Activated naive CD8-positive, alpha-beta T cell treated with anti-CD3 and anti-CD28 coated beads, Interleukin-2, amount 50 U/mL, for 24 hours (primary cell): ENCODE measurements around the gene ZNF655.

Experiments
- ATAC-seq: fragments of 150-1000 bp; cut with Tn5 transposase; one replicate; pipeline ENCODE4 v1.10.0; 2021
- DNase-seq: peaks from one replicate; pipeline ENCODE4 v3.0.0; 2021
- H3K27ac Mint-ChIP-seq: one replicate; pipeline ENCODE4 v1.8.0; 2021; ENCODE audit warnings: mild to moderate bottlenecking, mixed read lengths
- H3K27me3 Mint-ChIP-seq: one replicate; pipeline ENCODE4 v1.8.0; 2021; ENCODE audit warnings: mixed read lengths
- H3K36me3 Mint-ChIP-seq: one replicate; pipeline ENCODE4 v1.8.0; 2021; ENCODE audit warnings: low read depth, mixed read lengths
- H3K4me1 Mint-ChIP-seq: one replicate; pipeline ENCODE4 v1.8.0; 2021; ENCODE audit warnings: mixed read lengths
- H3K4me3 Mint-ChIP-seq: one replicate; pipeline ENCODE4 v1.8.0; 2021; ENCODE audit warnings: mild to moderate bottlenecking, moderate library complexity, mixed read lengths
- H3K9me3 Mint-ChIP-seq: one replicate; pipeline ENCODE4 v1.8.0; 2021; ENCODE audit warnings: mixed read lengths

The ZNF655 gene

DNA sequence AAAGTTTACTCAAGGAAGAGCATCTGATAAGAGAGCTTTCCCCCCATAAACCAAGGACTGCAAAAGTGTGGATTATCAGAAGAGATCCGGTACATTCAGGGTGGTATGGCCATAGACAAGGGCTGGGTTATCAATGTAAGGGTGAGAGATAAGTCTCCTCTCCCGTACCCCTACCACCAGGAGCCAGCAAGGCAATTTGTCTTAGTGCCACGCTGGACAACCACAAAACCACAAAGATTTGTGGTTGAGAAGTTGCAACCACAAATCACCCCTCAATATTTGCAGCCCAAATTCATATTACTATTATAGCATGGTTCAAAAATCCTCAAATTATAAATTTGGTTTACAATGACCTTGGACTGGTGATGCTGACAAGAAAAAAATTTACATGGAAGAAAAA, 56.1 kb downstream of the ZNF655 start:
- peaks cover 37% of the 10 kb centered on the region for H3K4me1 Mint-ChIP-seq
- DNase-seq (no peak), ATAC-seq (no peak)
- no peak overlapping the region for H3K4me3 Mint-ChIP-seq
- no peaks in the 10 kb centered on the region for H3K9me3 Mint-ChIP-seq
- H3K27me3 Mint-ChIP-seq: no peaks in the 10 kb centered on the region
- peaks cover 16% of the 10 kb centered on the region for H3K36me3 Mint-ChIP-seq
- H3K27ac Mint-ChIP-seq: no peak overlapping the region

DNA sequence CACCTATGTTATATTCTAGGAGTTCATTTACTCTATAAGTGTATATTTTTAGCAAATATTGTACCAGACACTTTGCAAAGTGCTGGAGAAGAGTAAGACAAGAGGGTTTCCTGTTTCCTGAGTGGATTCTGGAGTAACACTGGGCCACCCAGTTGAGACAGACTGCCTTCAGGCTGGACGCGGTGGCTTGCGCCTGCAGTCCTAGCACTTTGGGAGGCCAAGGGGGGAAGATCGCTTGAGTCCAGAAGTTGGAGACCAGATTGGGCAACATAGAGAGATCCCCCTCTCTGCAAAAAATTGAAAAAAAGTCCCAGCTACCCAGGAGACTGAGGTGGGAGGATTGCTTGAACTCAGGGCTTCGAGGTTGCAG, 57.5 kb downstream of the ZNF655 start:
- Mint-ChIP-seq H3K4me3 (peak overlapping the region; percentile 92), H3K27me3 (no peaks in the 10 kb centered on the region), H3K27ac (peak overlapping the region; percentile 92), H3K36me3 (peaks cover 26% of the 10 kb centered on the region), H3K4me1 (peaks cover 48% of the 10 kb centered on the region), H3K9me3 (no peaks in the 10 kb centered on the region)
- ATAC-seq (no peak), DNase-seq (no peak)

DNA sequence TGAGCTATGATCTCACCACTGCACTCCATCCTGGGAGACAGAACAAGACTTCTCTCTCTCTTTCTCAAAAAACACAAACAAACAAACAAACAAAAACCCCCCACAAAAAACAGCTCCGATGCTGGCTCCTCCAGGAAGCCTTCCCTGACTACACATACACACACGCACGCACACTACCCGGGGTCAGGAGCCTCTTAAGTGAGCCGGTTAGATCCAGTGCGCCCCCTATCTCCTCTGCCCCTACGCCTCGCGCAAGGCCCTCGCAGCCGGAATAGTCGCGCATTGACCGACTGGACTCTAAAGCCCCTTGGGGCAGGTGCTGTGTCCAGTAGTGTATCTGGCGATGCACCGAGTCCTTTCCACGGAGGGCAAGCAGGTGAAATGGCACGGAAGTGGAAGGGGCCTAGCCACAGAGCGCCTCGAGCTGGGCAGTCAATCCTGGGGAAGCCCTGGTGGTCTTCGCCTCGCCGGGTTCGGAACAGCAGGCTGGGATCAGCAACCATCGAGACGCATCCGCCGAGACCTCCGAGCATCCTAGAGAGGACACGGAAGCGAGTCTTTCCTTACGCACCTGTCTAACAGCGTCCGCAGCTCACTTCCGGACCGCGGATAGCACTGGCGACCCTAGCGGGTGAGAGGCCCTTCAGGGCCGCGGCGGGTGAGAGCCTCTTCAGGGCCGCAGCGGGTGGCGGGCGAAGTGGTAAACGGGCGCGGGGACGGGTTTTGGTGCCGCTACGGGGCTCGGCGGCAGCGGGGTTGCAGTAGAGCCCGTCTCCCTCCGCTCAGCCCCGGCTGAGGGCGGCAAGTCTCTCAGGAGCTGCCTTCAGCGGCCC, 58.1 kb downstream of the ZNF655 start, which contains the start of gene ZSCAN25:
TSS of gene ZSCAN25 (plus strand) at position 588 of the 833 bp plus-strand sequence. CDS start 2,661 bp downstream, outside the sequence.
- ATAC-seq: peak; percentile 96
- DNase-seq: peak; percentile 85
- H3K27me3 Mint-ChIP-seq: no peaks in the 10 kb centered on the region
- H3K36me3 Mint-ChIP-seq: peaks cover 31% of the 10 kb centered on the region
- H3K27ac Mint-ChIP-seq: peak within 1 kb of the TSS; percentile 92
- peak within 1 kb of the TSS; percentile 92 for H3K4me3 Mint-ChIP-seq
- H3K9me3 Mint-ChIP-seq: no peaks in the 10 kb centered on the region
- H3K4me1 Mint-ChIP-seq: peaks cover 54% of the 10 kb centered on the region

DNA sequence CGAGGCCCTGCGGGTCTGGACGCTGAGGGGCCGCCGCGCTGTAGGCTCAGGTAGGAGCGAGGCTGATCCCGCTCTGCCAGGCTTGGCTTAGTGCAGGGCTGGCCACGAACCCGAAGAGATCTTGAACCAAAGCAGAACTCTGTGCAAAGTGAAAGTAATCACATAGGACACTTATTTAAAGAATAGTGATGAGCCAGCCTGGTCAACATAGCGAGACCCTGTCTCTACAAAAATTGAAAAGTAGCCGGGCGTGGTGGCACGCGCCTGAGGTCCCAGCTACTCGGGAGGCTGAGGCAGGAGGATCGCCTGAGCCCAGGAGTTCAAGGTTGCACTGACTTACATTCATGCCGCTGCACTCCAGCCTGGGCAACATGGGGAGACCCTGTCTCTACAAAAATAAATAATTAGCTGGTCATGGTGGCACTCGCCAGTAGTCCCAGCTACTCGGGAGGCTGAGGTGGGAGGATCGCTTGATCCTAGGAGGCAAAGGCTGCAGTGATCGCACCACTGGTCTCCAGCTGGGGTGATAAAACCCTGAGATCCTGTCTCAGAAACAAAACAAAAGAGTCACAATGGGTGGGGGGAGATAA, 58.8 kb downstream of the ZNF655 start:
- no peak for ATAC-seq
- Mint-ChIP-seq H3K27ac (peak overlapping the region; percentile 92), H3K36me3 (peaks cover 36% of the 10 kb centered on the region), H3K4me1 (peaks cover 60% of the 10 kb centered on the region), H3K9me3 (no peaks in the 10 kb centered on the region), H3K27me3 (no peaks in the 10 kb centered on the region), H3K4me3 (peak overlapping the region; percentile 92)
- no peak for DNase-seq

DNA sequence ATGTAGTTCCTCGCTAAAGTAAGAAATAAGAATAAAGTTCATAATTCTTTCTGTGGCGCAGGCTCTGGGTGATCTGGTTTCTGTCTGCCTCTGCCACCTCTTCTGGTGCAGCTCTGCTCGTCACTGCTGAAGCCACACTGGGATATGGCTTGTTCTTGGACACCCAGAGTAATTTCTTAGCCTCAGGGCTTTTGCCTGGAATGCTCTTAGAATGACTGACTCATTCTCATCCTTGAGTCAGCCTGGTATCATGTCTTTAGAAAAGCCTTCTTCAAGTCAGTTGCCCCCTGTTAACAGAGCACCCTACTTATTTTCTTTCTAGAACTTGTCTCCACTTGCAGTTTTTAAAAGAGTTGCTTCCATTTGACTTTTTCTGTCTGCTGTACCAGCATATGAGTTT, 60.3 kb downstream of the ZNF655 start:
- Mint-ChIP-seq H3K27me3 (no peaks in the 10 kb centered on the region), H3K9me3 (no peaks in the 10 kb centered on the region), H3K36me3 (peaks cover 49% of the 10 kb centered on the region), H3K4me1 (peaks cover 74% of the 10 kb centered on the region), H3K27ac (peak overlapping the region; percentile 92), H3K4me3 (peak overlapping the region; percentile 92)
- DNase-seq (no peak), ATAC-seq (no peak)

DNA sequence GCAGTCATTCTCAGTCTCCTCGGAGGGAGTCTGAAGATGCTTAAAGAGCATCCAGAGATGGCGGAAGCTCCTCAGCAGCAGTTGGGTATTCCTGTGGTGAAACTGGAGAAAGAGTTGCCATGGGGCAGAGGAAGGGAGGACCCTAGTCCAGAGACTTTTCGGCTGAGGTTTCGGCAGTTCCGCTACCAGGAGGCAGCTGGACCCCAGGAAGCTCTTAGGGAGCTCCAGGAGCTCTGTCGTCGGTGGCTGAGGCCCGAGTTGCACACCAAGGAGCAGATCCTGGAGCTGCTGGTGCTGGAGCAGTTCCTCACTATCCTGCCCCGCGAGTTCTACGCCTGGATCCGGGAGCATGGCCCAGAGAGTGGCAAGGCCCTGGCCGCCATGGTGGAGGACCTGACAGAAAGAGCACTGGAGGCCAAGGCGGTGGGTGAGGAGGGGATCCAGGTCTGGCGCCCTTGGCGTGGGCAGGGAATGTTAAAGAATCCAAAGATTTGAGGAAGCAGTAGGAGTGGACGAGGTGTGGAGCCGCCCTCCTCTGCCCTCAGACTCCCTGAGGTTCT, 61.2 kb downstream of the ZNF655 start:
- Mint-ChIP-seq H3K9me3 (no peaks in the 10 kb centered on the region), H3K36me3 (peaks cover 59% of the 10 kb centered on the region), H3K4me3 (peak overlapping the region; percentile 92), H3K4me1 (peaks cover 82% of the 10 kb centered on the region), H3K27me3 (no peaks in the 10 kb centered on the region), H3K27ac (peak overlapping the region; percentile 92)
- DNase-seq (no peak), ATAC-seq (no peak)

DNA sequence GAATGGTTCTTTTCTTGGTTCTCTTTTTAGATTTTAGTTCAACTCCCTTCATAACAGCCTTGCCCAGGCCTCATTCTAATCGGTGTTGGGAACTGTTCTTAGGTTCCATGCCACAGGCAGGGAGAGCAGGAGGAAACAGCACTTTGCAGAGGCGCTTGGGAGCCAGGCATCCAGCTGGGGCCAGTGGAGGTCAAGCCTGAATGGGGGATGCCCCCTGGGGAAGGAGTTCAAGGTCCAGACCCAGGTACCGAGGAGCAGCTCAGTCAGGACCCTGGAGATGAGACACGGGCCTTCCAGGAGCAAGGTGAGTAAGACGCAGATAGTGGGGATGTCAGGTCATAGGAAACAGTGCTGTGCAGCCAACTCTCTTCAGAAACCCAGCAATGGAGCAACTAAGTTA, 62.8 kb downstream of the ZNF655 start:
- Mint-ChIP-seq H3K9me3 (no peaks in the 10 kb centered on the region), H3K4me3 (no peak overlapping the region), H3K27ac (peak overlapping the region; percentile 65), H3K36me3 (peaks cover 74% of the 10 kb centered on the region), H3K4me1 (peaks cover 89% of the 10 kb centered on the region), H3K27me3 (no peaks in the 10 kb centered on the region)
- DNase-seq (no peak), ATAC-seq (no peak)

DNA sequence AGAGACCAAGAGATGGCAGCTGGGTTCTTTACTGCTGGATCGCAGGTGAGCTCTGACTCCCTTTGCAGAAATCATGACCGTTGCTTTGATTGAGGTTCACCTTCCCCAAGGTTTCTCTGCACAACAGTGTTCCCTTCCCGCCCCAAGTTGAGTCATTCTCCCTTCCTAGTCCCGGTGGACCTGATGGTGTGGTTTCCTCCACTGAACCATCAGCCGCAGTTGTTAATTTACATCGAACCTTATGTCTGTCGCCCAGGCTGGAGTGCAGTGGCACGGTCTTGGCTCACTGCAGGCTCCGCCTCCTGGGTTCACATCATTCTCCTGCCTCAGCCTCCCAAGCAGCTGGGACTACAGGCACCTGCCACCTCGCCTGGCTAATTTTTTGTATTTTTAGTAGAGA, 64.2 kb downstream of the ZNF655 start:
- Mint-ChIP-seq H3K9me3 (no peaks in the 10 kb centered on the region), H3K27ac (peak overlapping the region; percentile 100), H3K27me3 (no peaks in the 10 kb centered on the region), H3K36me3 (peaks cover 82% of the 10 kb centered on the region), H3K4me1 (peaks cover 90% of the 10 kb centered on the region), H3K4me3 (peak overlapping the region; percentile 93)
- no peak for DNase-seq
- ATAC-seq: peak; percentile 6

DNA sequence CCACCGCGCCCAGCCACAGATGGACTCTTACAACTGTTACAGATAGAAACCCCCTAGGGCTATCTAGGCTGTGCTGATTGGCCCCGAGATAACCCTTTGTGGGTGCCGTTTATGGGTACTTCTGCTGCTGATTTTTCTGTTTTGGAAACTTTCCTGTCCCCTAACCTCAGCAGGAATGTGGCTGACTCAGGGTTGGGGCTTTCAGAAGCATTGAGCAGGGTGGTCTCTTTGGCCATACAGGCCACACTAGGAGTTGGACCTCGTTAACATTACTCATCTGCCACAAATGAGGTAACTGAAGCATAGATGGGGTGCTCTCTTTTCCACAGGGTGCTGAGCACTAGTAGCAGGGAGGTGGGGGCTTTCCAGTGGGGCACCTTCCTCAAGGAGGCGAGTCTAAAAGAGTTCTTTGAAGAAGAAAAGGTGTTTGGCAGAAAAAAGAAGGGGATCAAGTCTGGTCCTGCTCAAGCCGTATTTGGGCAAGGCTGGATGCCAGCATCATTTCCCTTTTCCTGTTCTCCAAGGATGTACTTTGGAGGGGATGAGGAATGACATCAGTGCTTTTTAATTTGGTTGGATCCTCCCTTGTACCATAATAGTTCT, 64.8 kb downstream of the ZNF655 start:
- Mint-ChIP-seq H3K4me3 (peak overlapping the region; percentile 93), H3K27me3 (no peaks in the 10 kb centered on the region), H3K27ac (peak overlapping the region; percentile 100), H3K9me3 (no peaks in the 10 kb centered on the region), H3K36me3 (peaks cover 83% of the 10 kb centered on the region), H3K4me1 (peaks cover 84% of the 10 kb centered on the region)
- ATAC-seq (peak; percentile 82), DNase-seq (peak; percentile 53)

DNA sequence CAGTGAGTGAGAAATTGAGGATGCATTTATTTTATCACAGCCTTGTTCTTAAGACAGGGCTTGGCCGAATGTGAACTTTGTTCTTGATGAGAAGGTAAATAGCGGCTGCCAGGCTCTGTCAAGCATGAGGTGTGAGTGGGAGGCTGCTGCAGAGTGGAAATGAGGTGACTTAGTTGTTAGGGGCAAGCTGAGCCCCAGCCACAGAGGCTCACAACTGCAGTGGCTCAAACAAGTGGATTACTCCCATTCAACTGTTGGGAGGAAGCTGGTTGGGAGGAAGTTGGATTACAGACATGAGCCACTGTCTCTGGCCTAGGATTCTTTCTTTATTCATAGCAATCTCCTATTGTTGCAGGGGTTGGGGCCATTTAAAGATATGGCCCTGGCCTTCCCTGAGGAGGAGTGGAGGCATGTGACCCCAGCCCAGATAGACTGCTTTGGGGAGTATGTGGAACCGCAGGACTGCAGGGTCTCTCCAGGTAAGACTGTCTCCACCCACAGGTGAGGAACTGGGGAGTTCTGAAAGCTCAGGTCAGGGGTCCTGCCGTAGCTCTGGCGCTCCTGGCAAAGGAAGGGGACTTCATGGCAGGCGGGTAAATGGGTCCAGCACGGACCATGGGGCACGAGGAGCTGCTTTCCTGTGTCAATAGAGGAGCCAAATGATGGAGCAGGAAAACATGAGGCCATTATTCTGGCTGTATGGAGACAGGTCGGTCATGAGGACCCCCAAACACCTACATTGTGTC, 65.4 kb downstream of the ZNF655 start:
- peak overlapping the region; percentile 100 for H3K27ac Mint-ChIP-seq
- peaks cover 84% of the 10 kb centered on the region for H3K36me3 Mint-ChIP-seq
- H3K9me3 Mint-ChIP-seq: no peaks in the 10 kb centered on the region
- no peaks in the 10 kb centered on the region for H3K27me3 Mint-ChIP-seq
- H3K4me3 Mint-ChIP-seq: peak overlapping the region; percentile 93
- H3K4me1 Mint-ChIP-seq: peaks cover 84% of the 10 kb centered on the region
- ATAC-seq (peak; percentile 61), DNase-seq (peak; percentile 50)

DNA sequence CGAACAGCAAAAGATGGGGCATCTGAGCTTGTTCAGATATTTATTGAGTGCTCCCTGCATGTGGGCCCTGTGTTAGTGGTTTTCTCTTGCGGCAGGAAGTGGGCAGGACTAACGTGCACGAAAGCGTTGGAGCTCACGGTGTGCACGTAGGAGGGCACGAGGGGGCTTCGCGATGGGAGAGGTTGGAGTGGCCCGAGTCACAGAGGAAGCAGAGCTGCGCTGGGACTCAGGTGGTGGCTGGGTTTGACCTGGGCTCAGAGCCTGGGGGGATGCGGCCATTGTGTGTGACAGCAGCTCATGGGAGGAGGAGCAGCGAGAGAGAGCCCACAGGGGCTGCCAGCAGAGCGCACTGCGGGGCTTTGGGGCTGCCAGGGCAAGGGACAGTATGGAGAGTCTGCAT, 66.0 kb downstream of the ZNF655 start:
- Mint-ChIP-seq H3K4me3 (peak overlapping the region; percentile 93), H3K4me1 (peaks cover 82% of the 10 kb centered on the region), H3K9me3 (no peaks in the 10 kb centered on the region), H3K27ac (peak overlapping the region; percentile 100), H3K27me3 (no peaks in the 10 kb centered on the region), H3K36me3 (peaks cover 83% of the 10 kb centered on the region)
- peak; percentile 61 for ATAC-seq
- peak; percentile 82 for DNase-seq

DNA sequence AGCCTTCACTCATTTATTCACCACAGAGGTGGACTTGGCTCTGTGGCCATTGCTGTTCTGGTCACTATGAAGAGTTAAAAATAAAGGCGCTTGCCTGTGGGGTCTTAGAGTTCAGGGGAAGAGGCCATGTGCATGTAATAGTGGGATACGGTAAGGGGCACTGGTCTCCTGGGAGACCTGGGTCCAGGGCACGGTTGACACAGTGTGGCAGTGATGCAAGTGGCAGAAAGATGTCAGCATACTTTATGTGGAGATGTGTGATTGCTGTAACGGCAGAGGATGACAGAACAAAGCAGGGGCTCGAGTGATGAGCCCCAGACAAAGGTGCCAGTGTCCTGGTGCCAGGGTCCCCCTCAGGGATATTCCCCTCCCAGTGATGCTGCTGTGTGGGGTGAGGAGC, 66.9 kb downstream of the ZNF655 start:
- H3K4me1 Mint-ChIP-seq: peaks cover 85% of the 10 kb centered on the region
- no peaks in the 10 kb centered on the region for H3K27me3 Mint-ChIP-seq
- H3K27ac Mint-ChIP-seq: peak overlapping the region; percentile 100
- H3K36me3 Mint-ChIP-seq: peaks cover 86% of the 10 kb centered on the region
- DNase-seq: no peak
- H3K4me3 Mint-ChIP-seq: peak overlapping the region; percentile 93
- ATAC-seq: no peak
- H3K9me3 Mint-ChIP-seq: no peaks in the 10 kb centered on the region

DNA sequence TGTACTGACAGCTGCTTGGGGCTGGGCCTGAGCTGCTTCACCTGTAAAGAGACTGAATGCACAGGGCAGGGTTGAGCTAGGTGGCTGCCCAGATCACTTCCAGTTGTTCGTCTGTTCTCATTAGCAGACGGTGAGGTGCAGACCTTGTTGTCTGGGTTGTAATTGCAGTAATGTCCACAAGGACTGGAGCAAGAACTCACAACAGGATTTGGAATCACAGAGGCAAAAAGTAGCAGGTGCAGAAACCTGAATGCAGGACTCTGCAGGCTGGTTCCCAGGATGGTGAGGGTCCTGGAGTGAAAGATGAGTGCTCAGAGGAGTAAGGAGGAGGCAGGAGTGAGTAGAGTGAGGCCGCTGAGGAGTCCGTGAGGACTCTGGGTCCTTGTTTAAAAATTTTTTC, 67.5 kb downstream of the ZNF655 start:
- H3K27me3 Mint-ChIP-seq: no peaks in the 10 kb centered on the region
- ATAC-seq (no peak), DNase-seq (no peak)
- peak overlapping the region; percentile 100 for H3K27ac Mint-ChIP-seq
- H3K9me3 Mint-ChIP-seq: no peaks in the 10 kb centered on the region
- peaks cover 85% of the 10 kb centered on the region for H3K4me1 Mint-ChIP-seq
- H3K4me3 Mint-ChIP-seq: peak overlapping the region; percentile 93
- H3K36me3 Mint-ChIP-seq: peaks cover 86% of the 10 kb centered on the region
